Umbilical cord (tissue), 2 donors: ENCODE results near the gene WDR59. TPM values are rescaled to one million over a fixed set of nuclear protein-coding genes. Genes with fewer than 3 reads are reported as not detected.
"Not testable (repeated sequence)": the region's sequence is repeated elsewhere in the genome, so short reads cannot be mapped to it uniquely, and the experiment has no call there.

Experiments
- DNase-seq: peaks from one replicate; pipeline ENCODE4 v3.0.0-alpha.2; 2015; ENCODE audit warnings: low spot score
- total RNA-seq: library from RNA; depleted of rRNA; stranded (reverse); fragments of >200 nt; gene quantifications from one replicate; pipeline ENCODE4 v1.2.3, GENCODE V29; 2014; ENCODE audit warnings: low replicate concordance; ENCODE audit not compliant: insufficient read depth

Gene WDR59
- total RNA-seq, 1 donor from 2014 or later, result 94.4 TPM

- no peak for DNase-seq
Observed at GRCh38 chr16:74973304-74973703, 11.6 kb downstream of the WDR59 start.

GRCh38 chr16:74954763-74955162 is 30.2 kb downstream of the WDR59 start:
- no peak for DNase-seq

GRCh38 chr16:74951681-74952080 is 33.2 kb downstream of the WDR59 start:
- DNase-seq, result no peak

GRCh38 chr16:74951206-74951605 is 33.7 kb downstream of the WDR59 start:
- DNase-seq, result no peak

GRCh38 chr16:74950511-74950910 is 34.4 kb downstream of the WDR59 start:
- DNase-seq, result no peak

GRCh38 chr16:74949309-74949708 is 35.6 kb downstream of the WDR59 start:
- DNase-seq, result no peak

GRCh38 chr16:74944466-74944865 is 40.5 kb downstream of the WDR59 start:
- no peak for DNase-seq

GRCh38 chr16:74942977-74943918 is 41.7 kb downstream of the WDR59 start:
- no peak for DNase-seq

- no peak for DNase-seq
Observed at GRCh38 chr16:74942566-74942965, 42.4 kb downstream of the WDR59 start.

- DNase-seq, result no peak
Observed at GRCh38 chr16:74939688-74940087, 45.2 kb downstream of the WDR59 start.

GRCh38 chr16:74936902-74937560 is 47.9 kb downstream of the WDR59 start:
- no peak for DNase-seq

- DNase-seq, result no peak
Observed at GRCh38 chr16:74931445-74931844, 53.5 kb downstream of the WDR59 start.

GRCh38 chr16:74929636-74930035 is 55.3 kb downstream of the WDR59 start:
- DNase-seq, result no peak

GRCh38 chr16:74926805-74927204 is 58.1 kb downstream of the WDR59 start:
- no peak for DNase-seq

GRCh38 chr16:74923766-74924460 is 61.0 kb downstream of the WDR59 start:
- no peak for DNase-seq

- no peak for DNase-seq
Observed at GRCh38 chr16:74922150-74923138, 62.5 kb downstream of the WDR59 start.

GRCh38 chr16:74921051-74921450 is 63.9 kb downstream of the WDR59 start:
- no peak for DNase-seq

GRCh38 chr16:74909665-74910064 is 75.3 kb downstream of the WDR59 start:
- DNase-seq, result no peak

GRCh38 chr16:74908759-74909158 is 76.2 kb downstream of the WDR59 start:
- DNase-seq, result not testable (repeated sequence)

GRCh38 chr16:74903901-74904678 is 80.8 kb downstream of the WDR59 start:
- DNase-seq, result no peak
